HEK293 (cell line): ENCODE results near the gene RBMS3.

Experiments
- CTCF ChIA-PET: fragments of 350-600 bp; formaldehyde crosslinking; extraction: SDS; loops from one replicate; lab custom pipeline; 2021; ENCODE audit warnings: antibody characterized with exemption; lab: Yijun Ruan, JAX
- POLR2A ChIA-PET: fragments of 300-600 bp; formaldehyde crosslinking; extraction: SDS; loops from one replicate; lab custom pipeline; 2020; ENCODE audit warnings: antibody characterized with exemption, inconsistent platforms; lab: Yijun Ruan, JAX
- H3K27ac ChIP-seq: fragments of 200-500 bp; sonication (Bioruptor generic); 2 replicates; pipeline ENCODE4 v1.5.1; 2014; ENCODE audit warnings: low read depth, low read length, control low read depth, inconsistent platforms; ENCODE audit errors: extremely low read depth
- H3K36me3 ChIP-seq, 2 experiments: fragments of 200-500 bp in 1 of 2; sonication (Bioruptor generic) in 1 of 2; 1 replicate in 1 of 2; 2 replicates in 1 of 2; pipeline ENCODE4 v1.5.1; 2014 to 2017; ENCODE audit warnings: inconsistent platforms in 2 of 2, low read length in 2 of 2; ENCODE audit not compliant: control insufficient read depth in 2 of 2, insufficient read depth in 1 of 2
- H3K4me1 ChIP-seq: fragments of 200-500 bp; sonication (Bioruptor generic); 2 replicates; pipeline ENCODE4 v1.5.1; 2014; ENCODE audit warnings: mild to moderate bottlenecking, low read length, inconsistent platforms; ENCODE audit not compliant: control insufficient read depth, insufficient read depth
- H3K4me3 ChIP-seq: 2 replicates; pipeline ENCODE4 v1.5.1; 2011; ENCODE audit warnings: low read depth, mild to moderate bottlenecking, control low read depth, low read length, moderate library complexity
- H3K9me3 ChIP-seq: fragments of 200-500 bp; sonication (Bioruptor generic); 2 replicates; pipeline ENCODE4 v1.5.1; 2014; ENCODE audit warnings: low read depth, low read length, inconsistent platforms; ENCODE audit not compliant: control insufficient read depth, insufficient read depth
- KLF1 ChIP-seq: fragments of 450-650 bp; formaldehyde crosslinking; IDR thresholded peaks from 2 replicates; pipeline ENCODE4 v1.5.1; 2016; ENCODE audit warnings: missing biosample characterization, missing genetic modification characterization
- KLF8 ChIP-seq: fragments of 450-650 bp; formaldehyde crosslinking; IDR thresholded peaks from 2 replicates; pipeline ENCODE4 v1.5.1; 2016; ENCODE audit warnings: missing biosample characterization, missing genetic modification characterization
- OSR2 ChIP-seq: fragments of 450-650 bp; formaldehyde crosslinking; IDR thresholded peaks from 2 replicates; pipeline ENCODE4 v1.5.1; 2016; ENCODE audit warnings: missing biosample characterization, missing genetic modification characterization
- TCF7L2 ChIP-seq: IDR thresholded peaks from 2 replicates; pipeline ENCODE4 v1.6.1; 2011; ENCODE audit warnings: low read depth, mild to moderate bottlenecking, inconsistent platforms, low read length, moderate library complexity, borderline replicate concordance
- ZBTB1 ChIP-seq: fragments of 450-650 bp; formaldehyde crosslinking; IDR thresholded peaks from 2 replicates; pipeline ENCODE4 v1.5.1; 2016; ENCODE audit warnings: missing biosample characterization, missing genetic modification characterization
- ZFP3 ChIP-seq: fragments of 450-650 bp; formaldehyde crosslinking; IDR thresholded peaks from 2 replicates; pipeline ENCODE4 v1.5.1; 2016; ENCODE audit warnings: low read depth, missing biosample characterization, missing genetic modification characterization
- ZNF169 ChIP-seq: fragments of 450-650 bp; formaldehyde crosslinking; IDR thresholded peaks from 2 replicates; pipeline ENCODE4 v1.5.1; 2016; ENCODE audit warnings: missing biosample characterization, missing genetic modification characterization
- ZNF211 ChIP-seq: fragments of 450-650 bp; formaldehyde crosslinking; IDR thresholded peaks from 2 replicates; pipeline ENCODE4 v1.5.1; 2016; ENCODE audit warnings: low read depth, missing biosample characterization, missing genetic modification characterization
- ZNF23 ChIP-seq: fragments of 450-650 bp; formaldehyde crosslinking; IDR thresholded peaks from 2 replicates; pipeline ENCODE4 v1.5.1; 2016; ENCODE audit warnings: missing biosample characterization, missing genetic modification characterization, borderline replicate concordance
- ZNF394 ChIP-seq: fragments of 450-650 bp; formaldehyde crosslinking; IDR thresholded peaks from 2 replicates; pipeline ENCODE4 v1.5.1; 2016; ENCODE audit warnings: missing biosample characterization, missing genetic modification characterization, mild to moderate bottlenecking, moderate library complexity, borderline replicate concordance
- ZNF473 ChIP-seq: fragments of 450-650 bp; formaldehyde crosslinking; IDR thresholded peaks from 2 replicates; pipeline ENCODE4 v1.5.1; 2017; ENCODE audit warnings: missing biosample characterization, missing genetic modification characterization
- ZNF658 ChIP-seq: fragments of 450-650 bp; formaldehyde crosslinking; IDR thresholded peaks from 2 replicates; pipeline ENCODE4; 2016; ENCODE audit warnings: missing biosample characterization, missing genetic modification characterization
- ZNF660 ChIP-seq: fragments of 450-650 bp; IDR thresholded peaks from 2 replicates; pipeline ENCODE4 v1.5.1; 2018; ENCODE audit warnings: missing biosample characterization, mild to moderate bottlenecking, missing genetic modification characterization
- ZNF664 ChIP-seq: fragments of 450-650 bp; formaldehyde crosslinking; IDR thresholded peaks from 2 replicates; pipeline ENCODE4 v1.5.1; 2016; ENCODE audit warnings: missing biosample characterization, missing genetic modification characterization
- ZNF768 ChIP-seq: fragments of 450-650 bp; formaldehyde crosslinking; IDR thresholded peaks from 2 replicates; pipeline ENCODE4 v1.5.1; 2018; ENCODE audit warnings: missing biosample characterization, mild to moderate bottlenecking, missing genetic modification characterization
- TF ChIP-seq, protein P1 (sequence below): fragments of 450-650 bp; formaldehyde crosslinking; IDR thresholded peaks from 2 replicates; pipeline ENCODE4 v1.5.1; 2017; ENCODE audit warnings: missing biosample characterization, missing genetic modification characterization
- TF ChIP-seq, protein P2 (sequence below): fragments of 450-650 bp; formaldehyde crosslinking; IDR thresholded peaks from 2 replicates; pipeline ENCODE4 v1.5.1; 2017; ENCODE audit warnings: missing biosample characterization, missing genetic modification characterization
- TF ChIP-seq, protein P3 (sequence below): fragments of 450-650 bp; formaldehyde crosslinking; IDR thresholded peaks from 2 replicates; pipeline ENCODE4 v1.5.1; 2016; ENCODE audit warnings: missing biosample characterization, missing genetic modification characterization
- TF ChIP-seq, protein P4 (sequence below): fragments of 450-650 bp; formaldehyde crosslinking; IDR thresholded peaks from 2 replicates; pipeline ENCODE4 v1.5.1; 2016; ENCODE audit warnings: missing biosample characterization, missing genetic modification characterization
- TF ChIP-seq, protein P5 (sequence below): IDR thresholded peaks from 2 replicates; pipeline ENCODE4 v1.6.1; 2011; ENCODE audit warnings: mild to moderate bottlenecking, low read depth, low read length, borderline replicate concordance

Gene RBMS3

DNA sequence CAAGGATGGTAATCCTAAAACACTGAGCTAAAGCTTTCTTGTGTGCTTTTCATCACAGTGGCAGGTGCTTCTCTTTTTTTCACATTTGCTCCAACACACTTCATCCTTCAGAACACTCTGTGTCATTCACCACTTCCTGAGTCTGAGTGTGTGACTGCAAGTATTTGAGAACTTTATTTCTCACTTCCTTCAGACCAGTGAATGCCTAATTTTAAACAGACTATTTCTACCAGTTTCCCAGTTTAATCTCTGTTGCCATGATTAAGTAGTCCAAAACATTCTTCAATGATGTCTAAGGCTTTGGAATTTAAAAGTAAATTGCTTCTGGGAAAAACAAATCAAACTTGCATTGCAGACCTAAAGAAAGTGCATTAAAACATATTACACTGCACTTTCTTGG, 541.2 kb downstream of the RBMS3 start:
- H3K27ac ChIP-seq = no peak overlapping the region
- CTCF ChIA-PET = no interaction called here
- H3K4me1 ChIP-seq = no peaks in the 10 kb centered on the region
- POLR2A ChIA-PET = no interaction called here
- H3K4me3 ChIP-seq = no peak overlapping the region
- H3K9me3 ChIP-seq = no peaks in the 10 kb centered on the region
- H3K36me3 ChIP-seq = no peaks in the 10 kb centered on the region
- TF ChIP-seq ZNF169 (tag by site-specific recombination) = no peak

DNA sequence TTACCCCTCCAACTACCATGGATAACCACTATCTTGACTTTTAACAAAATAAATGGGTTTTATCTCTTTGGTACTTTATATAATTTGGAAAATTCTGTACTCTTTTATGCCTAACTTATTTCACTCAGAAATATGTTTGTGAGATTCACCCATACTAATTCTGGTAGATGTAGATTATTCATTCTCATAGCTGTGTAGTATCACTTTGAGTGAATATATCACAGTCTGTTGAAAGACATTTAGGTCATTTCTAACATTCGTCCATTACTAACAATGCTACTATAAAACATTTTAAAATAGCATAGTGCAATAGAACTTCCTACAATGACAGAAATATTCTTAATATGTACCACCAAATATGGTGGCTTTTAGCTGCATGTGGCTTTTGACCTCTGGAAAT, 542.4 kb downstream of the RBMS3 start:
- no peaks in the 10 kb centered on the region for H3K9me3 ChIP-seq
- POLR2A ChIA-PET = no interaction called here
- no peaks in the 10 kb centered on the region for H3K36me3 ChIP-seq
- CTCF ChIA-PET = no interaction called here
- no peak overlapping the region for H3K4me3 ChIP-seq
- H3K27ac ChIP-seq = no peak overlapping the region
- no peak for TF ChIP-seq ZNF23
- TF ChIP-seq, protein P1, sequence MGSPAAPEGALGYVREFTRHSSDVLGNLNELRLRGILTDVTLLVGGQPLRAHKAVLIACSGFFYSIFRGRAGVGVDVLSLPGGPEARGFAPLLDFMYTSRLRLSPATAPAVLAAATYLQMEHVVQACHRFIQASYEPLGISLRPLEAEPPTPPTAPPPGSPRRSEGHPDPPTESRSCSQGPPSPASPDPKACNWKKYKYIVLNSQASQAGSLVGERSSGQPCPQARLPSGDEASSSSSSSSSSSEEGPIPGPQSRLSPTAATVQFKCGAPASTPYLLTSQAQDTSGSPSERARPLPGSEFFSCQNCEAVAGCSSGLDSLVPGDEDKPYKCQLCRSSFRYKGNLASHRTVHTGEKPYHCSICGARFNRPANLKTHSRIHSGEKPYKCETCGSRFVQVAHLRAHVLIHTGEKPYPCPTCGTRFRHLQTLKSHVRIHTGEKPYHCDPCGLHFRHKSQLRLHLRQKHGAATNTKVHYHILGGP (tag by site-specific recombination) = no peak
- no peak for TF ChIP-seq ZNF169 (tag by site-specific recombination)
- TF ChIP-seq, protein P2, sequence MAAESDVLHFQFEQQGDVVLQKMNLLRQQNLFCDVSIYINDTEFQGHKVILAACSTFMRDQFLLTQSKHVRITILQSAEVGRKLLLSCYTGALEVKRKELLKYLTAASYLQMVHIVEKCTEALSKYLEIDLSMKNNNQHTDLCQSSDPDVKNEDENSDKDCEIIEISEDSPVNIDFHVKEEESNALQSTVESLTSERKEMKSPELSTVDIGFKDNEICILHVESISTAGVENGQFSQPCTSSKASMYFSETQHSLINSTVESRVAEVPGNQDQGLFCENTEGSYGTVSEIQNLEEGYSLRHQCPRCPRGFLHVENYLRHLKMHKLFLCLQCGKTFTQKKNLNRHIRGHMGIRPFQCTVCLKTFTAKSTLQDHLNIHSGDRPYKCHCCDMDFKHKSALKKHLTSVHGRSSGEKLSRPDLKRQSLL (tag by site-specific recombination) = no peak
- no peak for TF ChIP-seq ZFP3 (tag by site-specific recombination)
- TF ChIP-seq, protein P3, sequence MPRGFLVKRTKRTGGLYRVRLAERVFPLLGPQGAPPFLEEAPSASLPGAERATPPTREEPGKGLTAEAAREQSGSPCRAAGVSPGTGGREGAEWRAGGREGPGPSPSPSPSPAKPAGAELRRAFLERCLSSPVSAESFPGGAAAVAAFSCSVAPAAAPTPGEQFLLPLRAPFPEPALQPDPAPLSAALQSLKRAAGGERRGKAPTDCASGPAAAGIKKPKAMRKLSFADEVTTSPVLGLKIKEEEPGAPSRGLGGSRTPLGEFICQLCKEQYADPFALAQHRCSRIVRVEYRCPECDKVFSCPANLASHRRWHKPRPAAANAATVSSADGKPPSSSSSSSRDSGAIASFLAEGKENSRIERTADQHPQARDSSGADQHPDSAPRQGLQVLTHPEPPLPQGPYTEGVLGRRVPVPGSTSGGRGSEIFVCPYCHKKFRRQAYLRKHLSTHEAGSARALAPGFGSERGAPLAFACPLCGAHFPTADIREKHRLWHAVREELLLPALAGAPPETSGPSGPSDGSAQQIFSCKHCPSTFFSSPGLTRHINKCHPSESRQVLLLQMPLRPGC = no peak
- no peak for TF ChIP-seq KLF8
- TF ChIP-seq ZBTB1 (tag by site-specific recombination) = no peak
- TF ChIP-seq ZNF658 = no peak
- no peak for TF ChIP-seq ZNF660 (tag by site-specific recombination)
- TF ChIP-seq ZNF394 = no peak
- TF ChIP-seq OSR2 = no peak
- no peak for TF ChIP-seq ZNF664 (tag by site-specific recombination)
- TF ChIP-seq ZNF211 (tag by site-specific recombination) = no peak
- H3K4me1 ChIP-seq = no peaks in the 10 kb centered on the region

DNA sequence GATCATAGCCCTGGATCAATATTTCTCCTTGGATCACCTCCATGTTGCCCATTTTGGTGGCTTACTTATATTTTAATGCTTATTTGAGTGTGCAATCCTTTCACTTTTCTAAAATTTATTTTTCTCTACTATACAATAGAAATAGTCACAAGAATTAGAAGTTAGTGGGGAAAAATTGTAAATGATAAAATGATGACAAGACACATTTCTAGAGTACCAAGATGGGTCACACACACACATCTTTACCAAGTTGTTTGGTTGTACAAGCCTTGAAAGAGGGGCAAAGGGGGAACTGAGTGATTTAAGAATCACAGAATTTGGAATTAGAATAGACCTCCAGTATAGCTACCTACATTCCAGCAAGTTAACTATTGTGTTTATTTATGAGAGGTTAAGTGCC, 545.8 kb downstream of the RBMS3 start:
- CTCF ChIA-PET = no interaction called here
- POLR2A ChIA-PET = no interaction called here
- Histone ChIP-seq H3K4me3 (no peak overlapping the region), H3K4me1 (no peaks in the 10 kb centered on the region), H3K9me3 (no peaks in the 10 kb centered on the region), H3K36me3 (no peaks in the 10 kb centered on the region), H3K27ac (no peak overlapping the region)
- TF ChIP-seq KLF1 = no peak

DNA sequence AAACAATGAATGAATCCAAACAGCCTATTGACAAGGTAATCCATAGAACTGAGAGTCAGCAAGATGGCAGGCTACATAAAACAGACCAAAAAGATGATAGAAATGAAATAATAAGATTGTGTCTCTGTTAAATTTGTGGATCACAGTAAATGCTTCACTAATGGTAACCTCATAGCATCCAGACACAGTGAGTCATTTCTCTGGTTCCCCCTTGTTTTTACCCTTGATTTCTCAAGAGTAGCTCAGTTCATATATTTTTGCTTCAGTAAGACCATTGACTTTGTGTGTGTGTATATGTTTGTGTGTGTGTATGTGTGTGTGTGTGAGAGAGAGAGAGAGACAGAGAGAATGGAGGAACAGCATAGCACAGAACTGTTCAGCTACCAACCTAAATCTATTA, 546.9 kb downstream of the RBMS3 start:
- CTCF ChIA-PET = no interaction called here
- POLR2A ChIA-PET = no interaction called here
- H3K36me3 ChIP-seq = no peaks in the 10 kb centered on the region
- no peak overlapping the region for H3K27ac ChIP-seq
- no peaks in the 10 kb centered on the region for H3K9me3 ChIP-seq
- H3K4me1 ChIP-seq = no peaks in the 10 kb centered on the region
- H3K4me3 ChIP-seq = no peak overlapping the region
- TF ChIP-seq OSR2 = no peak
- TF ChIP-seq, protein P4, sequence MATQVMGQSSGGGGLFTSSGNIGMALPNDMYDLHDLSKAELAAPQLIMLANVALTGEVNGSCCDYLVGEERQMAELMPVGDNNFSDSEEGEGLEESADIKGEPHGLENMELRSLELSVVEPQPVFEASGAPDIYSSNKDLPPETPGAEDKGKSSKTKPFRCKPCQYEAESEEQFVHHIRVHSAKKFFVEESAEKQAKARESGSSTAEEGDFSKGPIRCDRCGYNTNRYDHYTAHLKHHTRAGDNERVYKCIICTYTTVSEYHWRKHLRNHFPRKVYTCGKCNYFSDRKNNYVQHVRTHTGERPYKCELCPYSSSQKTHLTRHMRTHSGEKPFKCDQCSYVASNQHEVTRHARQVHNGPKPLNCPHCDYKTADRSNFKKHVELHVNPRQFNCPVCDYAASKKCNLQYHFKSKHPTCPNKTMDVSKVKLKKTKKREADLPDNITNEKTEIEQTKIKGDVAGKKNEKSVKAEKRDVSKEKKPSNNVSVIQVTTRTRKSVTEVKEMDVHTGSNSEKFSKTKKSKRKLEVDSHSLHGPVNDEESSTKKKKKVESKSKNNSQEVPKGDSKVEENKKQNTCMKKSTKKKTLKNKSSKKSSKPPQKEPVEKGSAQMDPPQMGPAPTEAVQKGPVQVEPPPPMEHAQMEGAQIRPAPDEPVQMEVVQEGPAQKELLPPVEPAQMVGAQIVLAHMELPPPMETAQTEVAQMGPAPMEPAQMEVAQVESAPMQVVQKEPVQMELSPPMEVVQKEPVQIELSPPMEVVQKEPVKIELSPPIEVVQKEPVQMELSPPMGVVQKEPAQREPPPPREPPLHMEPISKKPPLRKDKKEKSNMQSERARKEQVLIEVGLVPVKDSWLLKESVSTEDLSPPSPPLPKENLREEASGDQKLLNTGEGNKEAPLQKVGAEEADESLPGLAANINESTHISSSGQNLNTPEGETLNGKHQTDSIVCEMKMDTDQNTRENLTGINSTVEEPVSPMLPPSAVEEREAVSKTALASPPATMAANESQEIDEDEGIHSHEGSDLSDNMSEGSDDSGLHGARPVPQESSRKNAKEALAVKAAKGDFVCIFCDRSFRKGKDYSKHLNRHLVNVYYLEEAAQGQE (tag by site-specific recombination) = no peak
- no peak for TF ChIP-seq ZNF768
- no peak for TF ChIP-seq TCF7L2
- TF ChIP-seq, protein P5, sequence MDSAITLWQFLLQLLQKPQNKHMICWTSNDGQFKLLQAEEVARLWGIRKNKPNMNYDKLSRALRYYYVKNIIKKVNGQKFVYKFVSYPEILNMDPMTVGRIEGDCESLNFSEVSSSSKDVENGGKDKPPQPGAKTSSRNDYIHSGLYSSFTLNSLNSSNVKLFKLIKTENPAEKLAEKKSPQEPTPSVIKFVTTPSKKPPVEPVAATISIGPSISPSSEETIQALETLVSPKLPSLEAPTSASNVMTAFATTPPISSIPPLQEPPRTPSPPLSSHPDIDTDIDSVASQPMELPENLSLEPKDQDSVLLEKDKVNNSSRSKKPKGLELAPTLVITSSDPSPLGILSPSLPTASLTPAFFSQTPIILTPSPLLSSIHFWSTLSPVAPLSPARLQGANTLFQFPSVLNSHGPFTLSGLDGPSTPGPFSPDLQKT = no peak
- TF ChIP-seq ZNF658 = no peak
- TF ChIP-seq ZNF473 = no peak
